ENCODE results near the gene BRIX1.
A peak's percentile ranks its signal among the peaks of the same experiment; 100 is the strongest.

DNA sequence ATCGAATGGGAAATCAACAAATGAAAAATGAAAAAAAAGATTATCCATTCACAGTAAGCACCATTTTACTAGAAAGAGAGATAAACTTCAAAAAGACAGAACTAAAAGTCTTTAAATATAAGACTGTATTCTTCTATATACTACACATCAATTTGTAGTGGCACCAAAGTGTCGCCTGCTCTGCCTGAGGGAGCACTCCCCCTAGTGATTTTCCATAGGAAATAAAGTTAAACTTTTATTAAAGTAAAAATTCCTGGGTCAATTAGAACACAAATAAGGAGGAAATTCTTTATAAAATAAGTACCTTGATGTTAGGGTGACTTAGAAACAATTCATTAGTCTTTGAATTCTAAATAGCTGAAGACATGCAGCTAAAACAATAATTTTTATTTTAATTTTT lies 9.9 kb upstream of the BRIX1 start:
- no peak for TF ChIP-seq TEAD4 (IDR thresholded peaks at IDR 0.05)
- TF ChIP-seq RAD21 (IDR thresholded peaks at IDR 0.05; ENCODE audit: low read depth): peak; percentile 25; the same call in 1 of the 2 replicates
- TF ChIP-seq EP300 (IDR thresholded peaks at IDR 0.05; ENCODE audit: borderline replicate concordance): no peak
- no peak for TF ChIP-seq NFIC (IDR thresholded peaks at IDR 0.05)
- TF ChIP-seq, protein P1, sequence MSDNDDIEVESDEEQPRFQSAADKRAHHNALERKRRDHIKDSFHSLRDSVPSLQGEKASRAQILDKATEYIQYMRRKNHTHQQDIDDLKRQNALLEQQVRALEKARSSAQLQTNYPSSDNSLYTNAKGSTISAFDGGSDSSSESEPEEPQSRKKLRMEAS (IDR thresholded peaks at IDR 0.05): no peak
- TF ChIP-seq TAF1 (IDR thresholded peaks at IDR 0.05; ENCODE audit: low read depth): no peak
- TF ChIP-seq ZBTB7A (IDR thresholded peaks at IDR 0.05; ENCODE audit: low read depth): no peak
- no peak for TF ChIP-seq CEBPB (IDR thresholded peaks at IDR 0.05)
- TF ChIP-seq EGR1 (IDR thresholded peaks at IDR 0.05): no peak
- TF ChIP-seq FOXM1 (IDR thresholded peaks at IDR 0.05; ENCODE audit: borderline replicate concordance, low read depth): no peak
- TF ChIP-seq, protein P2, sequence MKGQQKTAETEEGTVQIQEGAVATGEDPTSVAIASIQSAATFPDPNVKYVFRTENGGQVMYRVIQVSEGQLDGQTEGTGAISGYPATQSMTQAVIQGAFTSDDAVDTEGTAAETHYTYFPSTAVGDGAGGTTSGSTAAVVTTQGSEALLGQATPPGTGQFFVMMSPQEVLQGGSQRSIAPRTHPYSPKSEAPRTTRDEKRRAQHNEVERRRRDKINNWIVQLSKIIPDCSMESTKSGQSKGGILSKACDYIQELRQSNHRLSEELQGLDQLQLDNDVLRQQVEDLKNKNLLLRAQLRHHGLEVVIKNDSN (IDR thresholded peaks at IDR 0.05): no peak
- TF ChIP-seq YY1 (IDR thresholded peaks at IDR 0.05; ENCODE audit: low read depth): no peak
- TF ChIP-seq, protein P3, sequence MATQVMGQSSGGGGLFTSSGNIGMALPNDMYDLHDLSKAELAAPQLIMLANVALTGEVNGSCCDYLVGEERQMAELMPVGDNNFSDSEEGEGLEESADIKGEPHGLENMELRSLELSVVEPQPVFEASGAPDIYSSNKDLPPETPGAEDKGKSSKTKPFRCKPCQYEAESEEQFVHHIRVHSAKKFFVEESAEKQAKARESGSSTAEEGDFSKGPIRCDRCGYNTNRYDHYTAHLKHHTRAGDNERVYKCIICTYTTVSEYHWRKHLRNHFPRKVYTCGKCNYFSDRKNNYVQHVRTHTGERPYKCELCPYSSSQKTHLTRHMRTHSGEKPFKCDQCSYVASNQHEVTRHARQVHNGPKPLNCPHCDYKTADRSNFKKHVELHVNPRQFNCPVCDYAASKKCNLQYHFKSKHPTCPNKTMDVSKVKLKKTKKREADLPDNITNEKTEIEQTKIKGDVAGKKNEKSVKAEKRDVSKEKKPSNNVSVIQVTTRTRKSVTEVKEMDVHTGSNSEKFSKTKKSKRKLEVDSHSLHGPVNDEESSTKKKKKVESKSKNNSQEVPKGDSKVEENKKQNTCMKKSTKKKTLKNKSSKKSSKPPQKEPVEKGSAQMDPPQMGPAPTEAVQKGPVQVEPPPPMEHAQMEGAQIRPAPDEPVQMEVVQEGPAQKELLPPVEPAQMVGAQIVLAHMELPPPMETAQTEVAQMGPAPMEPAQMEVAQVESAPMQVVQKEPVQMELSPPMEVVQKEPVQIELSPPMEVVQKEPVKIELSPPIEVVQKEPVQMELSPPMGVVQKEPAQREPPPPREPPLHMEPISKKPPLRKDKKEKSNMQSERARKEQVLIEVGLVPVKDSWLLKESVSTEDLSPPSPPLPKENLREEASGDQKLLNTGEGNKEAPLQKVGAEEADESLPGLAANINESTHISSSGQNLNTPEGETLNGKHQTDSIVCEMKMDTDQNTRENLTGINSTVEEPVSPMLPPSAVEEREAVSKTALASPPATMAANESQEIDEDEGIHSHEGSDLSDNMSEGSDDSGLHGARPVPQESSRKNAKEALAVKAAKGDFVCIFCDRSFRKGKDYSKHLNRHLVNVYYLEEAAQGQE (IDR thresholded peaks at IDR 0.05; ENCODE audit: low read depth): no peak
- no peak for TF ChIP-seq CREB1 (IDR thresholded peaks at IDR 0.05; ENCODE audit: low read depth)

Measured in Ishikawa (cell line).